Measurements from ENCODE around the gene FGF5.

FGF5 gene

GRCh38 chr4:80226094-80226493 is 40.4 kb upstream of the FGF5 start:
- no peak for TF ChIP-seq SP7 (tag by site-specific recombination; IDR thresholded peaks at IDR 0.05)
- TF ChIP-seq ZNF350 (tag by site-specific recombination; IDR thresholded peaks at IDR 0.05): no peak
- no peak for TF ChIP-seq ZFP37 (tag by site-specific recombination; IDR thresholded peaks at IDR 0.05)
- no peak for TF ChIP-seq KLF10 (tag by site-specific recombination; IDR thresholded peaks at IDR 0.05)
- no peak for TF ChIP-seq ZNF777 (tag by site-specific recombination; IDR thresholded peaks at IDR 0.05; ENCODE audit: borderline replicate concordance)
- no peak for TF ChIP-seq ZNF416 (tag by site-specific recombination; IDR thresholded peaks at IDR 0.05)
- TF ChIP-seq ZNF501 (tag by site-specific recombination; IDR thresholded peaks at IDR 0.05): no peak
- TF ChIP-seq ZNF660 (tag by site-specific recombination; IDR thresholded peaks at IDR 0.05): no peak
- no peak for TF ChIP-seq ZNF37A (tag by site-specific recombination; IDR thresholded peaks at IDR 0.05)
- no peak for TF ChIP-seq ZNF280C (tag by site-specific recombination; IDR thresholded peaks at IDR 0.05)
- TF ChIP-seq KLF17 (tag by site-specific recombination; IDR thresholded peaks at IDR 0.05): no peak
- TF ChIP-seq ZNF354C (tag by site-specific recombination; IDR thresholded peaks at IDR 0.05; ENCODE audit: borderline replicate concordance, low read depth): no peak
- TF ChIP-seq ZNF394 (tag by site-specific recombination; IDR thresholded peaks at IDR 0.05; ENCODE audit: borderline replicate concordance): no peak
- TF ChIP-seq YY1 (tag by site-specific recombination; IDR thresholded peaks at IDR 0.05): no peak
- TF ChIP-seq OVOL3 (tag by site-specific recombination; IDR thresholded peaks at IDR 0.05): no peak
- no peak for TF ChIP-seq ZNF510 (tag by site-specific recombination; IDR thresholded peaks at IDR 0.05; ENCODE audit: insufficient replicate concordance)
- TF ChIP-seq ZNF704 (tag by site-specific recombination; IDR thresholded peaks at IDR 0.05): no peak
- no peak for TF ChIP-seq ZNF558 (tag by site-specific recombination; IDR thresholded peaks at IDR 0.05)
- no peak for TF ChIP-seq KLF9 (tag by site-specific recombination; IDR thresholded peaks at IDR 0.05; ENCODE audit: low read depth)
- no peaks in the 10 kb centered on the region for H3K4me1 ChIP-seq (ENCODE audit: control insufficient read depth, insufficient read depth, low read length)
- no peak overlapping the region for H3K4me3 ChIP-seq (ENCODE audit: low read depth, low read length)
- H3K36me3 ChIP-seq (ENCODE audit: control insufficient read depth in 2 of 2, insufficient read depth in 1 of 2, low read length in 2 of 2): no peaks in the 10 kb centered on the region
- CTCF ChIA-PET: interaction anchor here (1.0 kb wide), 1 partner anchor 10 kb away, joined by 3 read pairs; no protein-coding TSS in a partner anchor
- POLR2A ChIA-PET: no interaction called here
- no peaks in the 10 kb centered on the region for H3K9me3 ChIP-seq (ENCODE audit: control insufficient read depth, insufficient read depth, low read depth, low read length)
- H3K27ac ChIP-seq (ENCODE audit: extremely low read depth, low read depth, low read length): no peak overlapping the region

- ChIA-PET POLR2A (no interaction called here), CTCF (no interaction called here)
- TF ChIP-seq ZNF660 (tag by site-specific recombination; IDR thresholded peaks at IDR 0.05) (no peak), ZXDB (tag by site-specific recombination; IDR thresholded peaks at IDR 0.05) (no peak), ELK4 (IDR thresholded peaks at IDR 0.05; ENCODE audit: borderline replicate concordance, low read depth, low read length) (no peak), ZNF645 (tag by site-specific recombination; IDR thresholded peaks at IDR 0.05) (no peak), ZNF488 (tag by site-specific recombination; IDR thresholded peaks at IDR 0.05) (no peak), ZNF174 (tag by site-specific recombination; IDR thresholded peaks at IDR 0.05) (no peak), ZNF777 (tag by site-specific recombination; IDR thresholded peaks at IDR 0.05; ENCODE audit: borderline replicate concordance) (no peak), HIC1 (tag by site-specific recombination; IDR thresholded peaks at IDR 0.05) (no peak), ZNF610 (tag by site-specific recombination; IDR thresholded peaks at IDR 0.05; ENCODE audit: borderline replicate concordance) (no peak), ZNF707 (tag by site-specific recombination; IDR thresholded peaks at IDR 0.05) (no peak)
Measured at GRCh38 chr4:80228460-80228859, 38.0 kb upstream of the FGF5 start.

More at GRCh38 chr4:80228460-80228859, 38.0 kb upstream of the FGF5 start:
- no peaks in the 10 kb centered on the region for H3K4me1 ChIP-seq (ENCODE audit: control insufficient read depth, insufficient read depth, low read length)
- H3K4me3 ChIP-seq (ENCODE audit: low read depth, low read length): no peak overlapping the region
- no peaks in the 10 kb centered on the region for H3K36me3 ChIP-seq (ENCODE audit: control insufficient read depth in 2 of 2, insufficient read depth in 1 of 2, low read length in 2 of 2)
- H3K9me3 ChIP-seq (ENCODE audit: control insufficient read depth, insufficient read depth, low read depth, low read length): no peaks in the 10 kb centered on the region
- no peak overlapping the region for H3K27ac ChIP-seq (ENCODE audit: extremely low read depth, low read depth, low read length)
